BE2C (cell line): ENCODE results near the gene FBXO11.
"Not testable (repeated sequence)": the region's sequence is repeated elsewhere in the genome, so short reads cannot be mapped to it uniquely, and the experiment has no call there.

ENCODE experiments used
- DNase-seq: peaks from one replicate; pipeline ENCODE4 v3.0.0-alpha.2; 2020
- H3K27me3 ChIP-seq: fragments of 250-450 bp; sonication (Bioruptor Pico); 2 replicates; pipeline ENCODE4 v1.5.1; 2020; ENCODE audit warnings: mild to moderate bottlenecking
- H3K36me3 ChIP-seq: fragments of 250-450 bp; sonication (Bioruptor Pico); 2 replicates; pipeline ENCODE4 v1.5.1; 2020; ENCODE audit warnings: mild to moderate bottlenecking
- H3K4me1 ChIP-seq: fragments of 250-450 bp; sonication (Bioruptor Pico); 2 replicates; pipeline ENCODE4 v1.5.1; 2020
- H3K4me3 ChIP-seq: 2 replicates; pipeline ENCODE4 v1.5.1; 2011; ENCODE audit warnings: low read depth, low read length
- H3K9me3 ChIP-seq: fragments of 250-450 bp; sonication (Bioruptor Pico); 2 replicates; pipeline ENCODE4 v1.5.1; 2020
- TF ChIP-seq, protein P1 (sequence below): IDR thresholded peaks from 2 replicates; pipeline ENCODE4 v1.5.1; 2012; ENCODE audit warnings: mild to moderate bottlenecking, low read depth, low read length

FBXO11 gene

DNA sequence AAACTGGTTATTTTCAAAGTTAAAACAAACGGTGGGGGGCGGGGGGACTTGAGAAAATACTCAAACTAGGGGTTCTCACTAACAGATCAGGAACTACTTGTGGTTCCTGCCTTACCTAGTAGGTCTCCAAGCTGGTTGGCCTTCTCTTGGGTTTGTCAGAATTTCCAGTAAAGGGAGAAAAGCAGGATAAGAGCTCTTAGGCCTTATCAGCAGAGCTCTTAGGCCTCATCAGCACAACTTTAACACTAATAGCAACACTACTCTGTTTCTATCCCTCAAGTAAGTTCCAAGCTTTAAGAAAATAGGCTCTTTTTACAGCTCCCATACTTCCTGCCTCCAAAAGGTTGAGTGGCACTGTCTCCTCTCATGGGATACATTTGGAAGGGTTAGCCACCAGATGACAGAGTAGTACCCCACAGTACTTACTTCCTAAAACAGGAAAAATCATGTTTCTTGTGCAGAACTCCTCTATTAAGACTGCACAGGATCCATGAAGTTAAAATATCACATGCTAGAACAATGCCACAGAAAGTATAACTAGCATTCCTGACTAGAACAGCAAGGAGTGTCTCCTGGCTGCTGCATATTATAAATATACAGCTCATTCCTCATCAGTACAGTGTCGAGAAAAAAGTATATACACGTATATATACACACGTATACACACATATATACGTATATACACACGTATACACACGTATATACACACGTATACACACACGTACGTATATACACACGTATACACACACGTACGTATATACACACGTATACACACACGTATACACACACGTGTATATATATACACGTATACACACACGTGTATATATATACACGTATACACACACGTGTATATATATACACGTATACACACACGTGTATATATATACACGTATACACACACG, 6.1 kb downstream of the FBXO11 start:
- TF ChIP-seq, protein P1, sequence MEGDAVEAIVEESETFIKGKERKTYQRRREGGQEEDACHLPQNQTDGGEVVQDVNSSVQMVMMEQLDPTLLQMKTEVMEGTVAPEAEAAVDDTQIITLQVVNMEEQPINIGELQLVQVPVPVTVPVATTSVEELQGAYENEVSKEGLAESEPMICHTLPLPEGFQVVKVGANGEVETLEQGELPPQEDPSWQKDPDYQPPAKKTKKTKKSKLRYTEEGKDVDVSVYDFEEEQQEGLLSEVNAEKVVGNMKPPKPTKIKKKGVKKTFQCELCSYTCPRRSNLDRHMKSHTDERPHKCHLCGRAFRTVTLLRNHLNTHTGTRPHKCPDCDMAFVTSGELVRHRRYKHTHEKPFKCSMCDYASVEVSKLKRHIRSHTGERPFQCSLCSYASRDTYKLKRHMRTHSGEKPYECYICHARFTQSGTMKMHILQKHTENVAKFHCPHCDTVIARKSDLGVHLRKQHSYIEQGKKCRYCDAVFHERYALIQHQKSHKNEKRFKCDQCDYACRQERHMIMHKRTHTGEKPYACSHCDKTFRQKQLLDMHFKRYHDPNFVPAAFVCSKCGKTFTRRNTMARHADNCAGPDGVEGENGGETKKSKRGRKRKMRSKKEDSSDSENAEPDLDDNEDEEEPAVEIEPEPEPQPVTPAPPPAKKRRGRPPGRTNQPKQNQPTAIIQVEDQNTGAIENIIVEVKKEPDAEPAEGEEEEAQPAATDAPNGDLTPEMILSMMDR: no peak
- no peaks in the 10 kb centered on the region for H3K4me1 ChIP-seq

DNA sequence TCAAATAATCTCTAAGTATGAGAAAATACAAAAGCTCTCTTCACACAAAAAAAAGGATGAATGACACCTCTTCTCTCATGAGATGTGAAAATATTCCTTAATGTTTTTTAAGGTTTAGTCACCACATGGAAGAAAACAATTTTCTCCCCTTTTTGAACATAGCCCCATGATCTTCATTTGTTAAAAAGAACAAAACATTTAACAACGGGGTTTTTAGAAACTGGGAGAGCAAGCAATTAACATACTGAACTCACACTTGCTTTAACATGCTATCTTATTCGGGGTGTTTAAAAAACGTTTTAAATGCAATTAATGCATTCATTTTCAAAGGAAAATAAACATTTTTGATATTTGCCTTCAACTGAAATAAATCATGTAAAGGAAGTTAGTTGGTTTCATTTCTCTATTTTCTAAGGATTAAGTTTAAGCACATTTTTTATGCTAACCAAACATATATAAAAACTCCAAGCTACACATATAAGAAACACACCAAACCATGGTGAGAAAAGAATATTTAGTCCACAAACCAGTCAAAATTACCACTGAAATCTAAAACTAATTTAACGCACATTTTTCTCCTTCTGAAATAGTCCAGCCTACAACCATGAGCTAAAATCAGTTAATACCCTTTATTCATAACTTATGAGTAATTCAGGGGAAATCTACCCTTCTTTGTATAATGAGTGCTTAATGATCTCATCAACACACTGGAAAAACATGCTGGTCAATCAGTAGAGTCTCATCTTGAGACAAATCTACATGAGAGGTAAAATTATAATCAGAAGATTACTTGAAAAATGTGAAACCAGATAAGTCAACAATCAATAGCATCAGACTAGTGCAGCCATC, 8.2 kb downstream of the FBXO11 start:
- H3K4me3 ChIP-seq: no peak overlapping the region
- no peaks in the 10 kb centered on the region for H3K4me1 ChIP-seq
- H3K9me3 ChIP-seq: no peaks in the 10 kb centered on the region
- TF ChIP-seq, protein P1: no peak
- no peaks in the 10 kb centered on the region for H3K27me3 ChIP-seq
- no peak for DNase-seq
- H3K36me3 ChIP-seq: no peaks in the 10 kb centered on the region

More for the DNA sequence above, 6.1 kb downstream of the FBXO11 start:
- no peaks in the 10 kb centered on the region for H3K9me3 ChIP-seq
- H3K27me3 ChIP-seq: no peaks in the 10 kb centered on the region
- no peak for DNase-seq
- no peak overlapping the region for H3K4me3 ChIP-seq
- H3K36me3 ChIP-seq: no peaks in the 10 kb centered on the region

DNA sequence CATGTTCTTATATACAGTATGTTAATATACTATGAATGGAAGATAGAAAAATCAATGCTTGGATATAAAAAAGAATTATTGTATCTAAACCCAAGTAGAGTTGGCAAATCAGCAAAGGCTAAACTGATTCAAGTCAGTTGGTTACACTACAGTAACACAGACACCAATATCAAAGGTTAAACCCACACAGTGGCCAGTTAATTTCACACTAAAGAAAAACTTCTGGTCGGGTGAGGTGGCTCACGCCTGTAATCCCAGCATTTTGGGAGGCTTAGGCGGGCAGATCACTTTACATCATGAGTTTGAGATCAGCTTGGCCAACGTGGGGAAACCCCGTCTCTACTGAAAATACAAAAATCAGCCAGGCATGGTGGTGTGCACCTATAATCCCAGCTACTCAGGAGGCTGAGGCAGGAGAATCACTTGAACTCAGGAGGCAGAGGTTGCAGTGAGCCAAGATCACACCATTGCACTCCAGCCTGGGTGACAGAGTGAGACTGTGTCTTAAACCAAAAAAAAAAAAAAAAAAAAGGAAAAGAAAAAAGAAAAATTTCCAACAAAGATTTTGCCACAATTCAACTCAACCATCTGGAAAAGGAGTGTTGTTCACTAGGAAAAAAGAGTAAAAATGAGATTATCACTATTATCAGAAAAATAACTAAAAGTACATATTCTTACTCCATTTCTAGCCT, 9.0 kb downstream of the FBXO11 start:
- DNase-seq, H3K4me1 ChIP-seq, H3K36me3 ChIP-seq, H3K9me3 ChIP-seq, H3K4me3 ChIP-seq, H3K27me3 ChIP-seq: not testable (repeated sequence)

DNA sequence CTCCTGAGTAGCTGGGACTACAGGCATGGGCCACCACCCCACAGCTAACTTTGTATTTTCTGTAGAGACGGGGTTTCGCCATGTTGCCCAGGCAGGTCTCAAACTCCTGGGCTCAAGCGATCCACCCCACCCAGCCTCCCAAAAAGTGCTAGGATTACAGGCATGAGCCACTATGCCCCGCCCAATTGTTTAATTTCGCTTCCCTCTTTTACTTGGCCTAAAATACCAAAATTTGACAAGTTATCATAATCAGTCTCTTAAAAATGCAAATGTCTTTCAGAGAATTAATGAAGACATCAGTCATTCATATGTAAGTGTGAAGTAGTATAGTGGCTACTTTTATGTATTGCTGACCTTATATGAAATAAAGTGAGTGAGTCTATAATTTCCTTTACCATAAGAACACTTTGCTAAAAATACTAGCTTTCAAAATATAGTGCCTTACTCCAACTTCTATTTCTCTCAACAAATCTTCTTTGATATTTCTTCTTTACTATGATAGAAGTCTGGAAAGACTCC, 9.8 kb downstream of the FBXO11 start:
- Histone ChIP-seq H3K9me3 (no peaks in the 10 kb centered on the region), H3K36me3 (no peaks in the 10 kb centered on the region), H3K27me3 (no peaks in the 10 kb centered on the region), H3K4me3 (no peak overlapping the region), H3K4me1 (no peaks in the 10 kb centered on the region)
- TF ChIP-seq, protein P1: no peak
- DNase-seq: no peak

DNA sequence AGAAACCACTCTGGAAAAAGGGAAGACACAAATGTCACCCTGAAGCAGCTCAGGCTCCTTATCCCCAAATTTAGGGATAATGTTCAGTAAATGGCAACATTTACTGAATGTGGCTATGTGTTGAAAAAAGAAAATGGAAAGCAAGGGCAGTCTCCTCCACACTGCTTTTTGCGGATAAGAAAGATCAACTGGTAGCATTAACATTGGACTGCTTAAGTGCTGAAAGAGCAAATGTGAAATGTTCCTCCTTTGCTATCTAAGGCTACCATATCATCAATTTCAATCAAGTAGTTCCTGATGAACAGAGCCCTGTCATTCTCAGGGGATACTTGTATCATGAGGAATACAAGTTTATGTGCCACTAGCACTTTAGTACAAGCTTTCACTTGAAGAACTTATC, 12.5 kb downstream of the FBXO11 start:
- Histone ChIP-seq H3K4me1 (no peaks in the 10 kb centered on the region), H3K27me3 (no peaks in the 10 kb centered on the region), H3K9me3 (no peaks in the 10 kb centered on the region), H3K36me3 (no peaks in the 10 kb centered on the region), H3K4me3 (no peak overlapping the region)
- no peak for DNase-seq
- TF ChIP-seq, protein P1: no peak

DNA sequence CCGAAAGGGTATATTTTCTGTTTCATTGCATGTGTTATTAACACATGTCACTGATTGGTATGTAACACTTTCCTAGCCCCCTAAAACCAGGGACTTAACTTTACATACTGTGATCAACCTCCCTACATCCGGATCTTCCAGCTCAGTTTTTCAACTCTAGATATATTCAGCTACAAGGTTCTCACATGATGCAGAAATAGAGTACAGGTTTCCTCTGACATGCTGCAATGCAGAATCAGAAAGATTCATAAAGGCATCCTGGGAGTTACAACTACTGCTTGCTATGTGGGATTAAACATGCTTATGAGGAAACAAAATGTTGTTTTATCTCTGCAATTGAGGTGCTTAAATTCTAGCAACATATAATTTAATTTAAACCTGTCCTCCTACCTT, 14.0 kb downstream of the FBXO11 start:
- H3K9me3 ChIP-seq: no peaks in the 10 kb centered on the region
- H3K27me3 ChIP-seq: no peaks in the 10 kb centered on the region
- no peak overlapping the region for H3K4me3 ChIP-seq
- no peaks in the 10 kb centered on the region for H3K36me3 ChIP-seq
- DNase-seq: no peak
- H3K4me1 ChIP-seq: no peaks in the 10 kb centered on the region
- TF ChIP-seq, protein P1: no peak
